Thoracic aorta (tissue), 2 donors: ENCODE data around the gene SMPD3. TPM values are rescaled to one million over a fixed set of nuclear protein-coding genes. Genes with fewer than 3 reads are reported as not detected.

Source experiments
- ATAC-seq: fragments of 150-250 bp; one replicate; pipeline ENCODE4 v1.8.0; 2017; ENCODE audit warnings: low read depth; ENCODE audit not compliant: insufficient number of reproducible peaks, low FRiP score
- DNase-seq: peaks from one replicate; pipeline ENCODE4 v3.0.0-alpha.2; 2020; ENCODE audit warnings: low spot score
- H3K27ac ChIP-seq, 2 donors: fragments of 200-600 bp; sonication (generic); 1 replicate in 1 of 2; 2 replicates in 1 of 2; pipeline ENCODE4 v1.5.1; 2016; ENCODE audit warnings: mild to moderate bottlenecking in 2 of 2, moderate library complexity in 2 of 2
- H3K27me3 ChIP-seq: fragments of 200-600 bp; sonication (generic); replicated peaks from 2 replicates; pipeline ENCODE4 v1.6.0; 2016; ENCODE audit warnings: mild to moderate bottlenecking; ENCODE audit not compliant: insufficient read depth
- H3K36me3 ChIP-seq: fragments of 200-600 bp; sonication (generic); one replicate; pipeline ENCODE4 v1.5.1; 2016
- H3K4me1 ChIP-seq, 2 donors: fragments of 200-600 bp; sonication (generic); 1 replicate in 1 of 2; 2 replicates in 1 of 2; pipeline versions ENCODE4 v1.5.1 to v1.6.0; 2016; ENCODE audit warnings: low read depth in 2 of 2, mild to moderate bottlenecking in 1 of 2; ENCODE audit not compliant: control insufficient read depth in 1 of 2
- H3K4me3 ChIP-seq: fragments of 200-600 bp; sonication (generic); 2 replicates; pipeline ENCODE4 v1.5.1; 2016; ENCODE audit warnings: mild to moderate bottlenecking
- H3K9me3 ChIP-seq: fragments of 200-600 bp; sonication (generic); 2 replicates; pipeline ENCODE4 v1.5.1; 2016
- CTCF ChIP-seq: fragments of 200-600 bp; sonication (generic); IDR thresholded peaks from one replicate; pipeline ENCODE4 v1.5.1; 2019; ENCODE audit warnings: antibody characterized with exemption
- total RNA-seq, 2 donors: library from RNA; depleted of rRNA; stranded (reverse); fragments of >200 nt; gene quantifications; one replicate each; pipeline versions ENCODE4 v1.1.0 to v1.2.3, GENCODE V29; 2016

Gene SMPD3
- total RNA-seq, 2 donors from 2014 or later = 0.41 to 6.5 TPM

GRCh38 chr16:68447653-68448359 is 502 bp downstream of the SMPD3 start:
- DNase-seq (no peak), ATAC-seq (no peak)
- Histone ChIP-seq H3K9me3 (no peaks in the 10 kb centered on the region), H3K27ac (no peak overlapping the region), H3K4me3 (peak overlapping the region; percentile 73), H3K4me1 (peaks cover 9 to 21% of the 10 kb centered on the region in 2 donors), H3K27me3 (no peaks in the 10 kb centered on the region), H3K36me3 (no peaks in the 10 kb centered on the region)
- no peak for TF ChIP-seq CTCF

- H3K36me3 ChIP-seq = no peaks in the 10 kb centered on the region
- no peak for DNase-seq
- no peaks in the 10 kb centered on the region for H3K27me3 ChIP-seq
- H3K27ac ChIP-seq = no peak overlapping the region
- H3K4me3 ChIP-seq = no peak overlapping the region
- H3K9me3 ChIP-seq = no peaks in the 10 kb centered on the region
- H3K4me1 ChIP-seq = peaks cover 9 to 21% of the 10 kb centered on the region in 2 donors
- ATAC-seq = no peak
- no peak for TF ChIP-seq CTCF
These were observed 1.3 kb downstream of the SMPD3 start for GRCh38 chr16:68446681-68447652.

GRCh38 chr16:68445458-68445857 is 2.9 kb downstream of the SMPD3 start:
- H3K4me3 ChIP-seq = no peak overlapping the region
- no peaks in the 10 kb centered on the region for H3K27me3 ChIP-seq
- ATAC-seq = no peak
- no peak overlapping the region for H3K27ac ChIP-seq
- H3K9me3 ChIP-seq = no peaks in the 10 kb centered on the region
- peaks cover 9 to 21% of the 10 kb centered on the region in 2 donors for H3K4me1 ChIP-seq
- no peaks in the 10 kb centered on the region for H3K36me3 ChIP-seq
- no peak for TF ChIP-seq CTCF
- no peak for DNase-seq

GRCh38 chr16:68444056-68444657 is 4.2 kb downstream of the SMPD3 start:
- Histone ChIP-seq H3K4me3 (no peak overlapping the region), H3K36me3 (no peaks in the 10 kb centered on the region), H3K4me1 (peaks cover 9 to 21% of the 10 kb centered on the region in 2 donors), H3K9me3 (no peaks in the 10 kb centered on the region), H3K27ac (no peak overlapping the region), H3K27me3 (no peaks in the 10 kb centered on the region)
- no peak for TF ChIP-seq CTCF
- no peak for DNase-seq
- ATAC-seq = no peak

- ATAC-seq = no peak
- Histone ChIP-seq H3K9me3 (no peaks in the 10 kb centered on the region), H3K27me3 (no peaks in the 10 kb centered on the region), H3K4me3 (no peak overlapping the region), H3K27ac (no peak overlapping the region), H3K36me3 (no peaks in the 10 kb centered on the region), H3K4me1 (no peaks in the 10 kb centered on the region)
- no peak for DNase-seq
- no peak for TF ChIP-seq CTCF
These were observed 11.7 kb downstream of the SMPD3 start for GRCh38 chr16:68436581-68436980.
